T-helper 2 cell treated with Interferon-gamma antibody and Interleukin-4, amounts not matched to agents 5 μg/mL and 100 μg/mL, for 36 hours (primary cell): Measurements from ENCODE around the gene PHF11.
"Not testable (repeated sequence)": the region's sequence is repeated elsewhere in the genome, so short reads cannot be mapped to it uniquely, and the experiment has no call there.

Source experiments
- DNase-seq: peaks from one replicate; pipeline ENCODE4 v3.0.0; 2021; ENCODE audit warnings: low spot score
- H3K27ac Mint-ChIP-seq: one replicate; pipeline ENCODE4 v1.8.0; 2021; ENCODE audit warnings: mild to moderate bottlenecking, mixed read lengths
- H3K27me3 Mint-ChIP-seq: one replicate; pipeline ENCODE4 v1.8.0; 2021; ENCODE audit warnings: low read depth, mixed read lengths
- H3K36me3 Mint-ChIP-seq: one replicate; pipeline ENCODE4 v1.8.0; 2021; ENCODE audit warnings: low read depth, mixed read lengths
- H3K4me1 Mint-ChIP-seq: one replicate; pipeline ENCODE4 v1.8.0; 2021; ENCODE audit warnings: low read depth, mixed read lengths
- H3K4me3 Mint-ChIP-seq: one replicate; pipeline ENCODE4 v1.8.0; 2022; ENCODE audit warnings: mild to moderate bottlenecking, moderate library complexity, mixed read lengths
- H3K9me3 Mint-ChIP-seq: one replicate; pipeline ENCODE4 v1.8.0; 2021; ENCODE audit warnings: mixed read lengths

The PHF11 gene

GRCh38 chr13:49466292-49466838 is 29.4 kb upstream of the PHF11 start:
- Mint-ChIP-seq H3K4me1 (no peaks in the 10 kb centered on the region), H3K9me3 (peaks cover 15% of the 10 kb centered on the region), H3K36me3 (peaks cover 58% of the 10 kb centered on the region), H3K27me3 (no peaks in the 10 kb centered on the region), H3K4me3 (no peak overlapping the region), H3K27ac (peak overlapping the region; percentile 37)
- no peak for DNase-seq

GRCh38 chr13:49472186-49472585 is 23.6 kb upstream of the PHF11 start:
- H3K9me3 Mint-ChIP-seq = no peaks in the 10 kb centered on the region
- H3K27me3 Mint-ChIP-seq = no peaks in the 10 kb centered on the region
- no peak for DNase-seq
- no peak overlapping the region for H3K4me3 Mint-ChIP-seq
- H3K36me3 Mint-ChIP-seq = peaks cover 40% of the 10 kb centered on the region
- no peak overlapping the region for H3K27ac Mint-ChIP-seq
- no peaks in the 10 kb centered on the region for H3K4me1 Mint-ChIP-seq

GRCh38 chr13:49476529-49476928 is 19.2 kb upstream of the PHF11 start:
- H3K27me3 Mint-ChIP-seq = no peaks in the 10 kb centered on the region
- H3K4me1 Mint-ChIP-seq = no peaks in the 10 kb centered on the region

GRCh38 chr13:49481788-49482187 is 14.0 kb upstream of the PHF11 start:
- H3K4me3 Mint-ChIP-seq = no peak overlapping the region
- H3K4me1 Mint-ChIP-seq = no peaks in the 10 kb centered on the region
- H3K27ac Mint-ChIP-seq = no peak overlapping the region
- no peaks in the 10 kb centered on the region for H3K27me3 Mint-ChIP-seq
- H3K36me3 Mint-ChIP-seq = peaks cover 45% of the 10 kb centered on the region
- DNase-seq = no peak
- H3K9me3 Mint-ChIP-seq = no peaks in the 10 kb centered on the region

More at GRCh38 chr13:49476529-49476928, 19.2 kb upstream of the PHF11 start:
- H3K36me3 Mint-ChIP-seq = peaks cover 40% of the 10 kb centered on the region
- H3K4me3 Mint-ChIP-seq = no peak overlapping the region
- no peak overlapping the region for H3K27ac Mint-ChIP-seq
- no peaks in the 10 kb centered on the region for H3K9me3 Mint-ChIP-seq
- DNase-seq = no peak

GRCh38 chr13:49488563-49488962 is 7.2 kb upstream of the PHF11 start:
- Mint-ChIP-seq H3K27ac (no peak overlapping the region), H3K36me3 (peaks cover 25% of the 10 kb centered on the region), H3K4me3 (no peak overlapping the region), H3K9me3 (no peaks in the 10 kb centered on the region), H3K27me3 (no peaks in the 10 kb centered on the region), H3K4me1 (no peaks in the 10 kb centered on the region)
- DNase-seq = no peak

GRCh38 chr13:49494645-49495044 is 1.1 kb upstream of the PHF11 start:
- H3K9me3 Mint-ChIP-seq = no peaks in the 10 kb centered on the region
- H3K27me3 Mint-ChIP-seq = no peaks in the 10 kb centered on the region
- peak overlapping the region; percentile 99 for H3K27ac Mint-ChIP-seq
- H3K4me1 Mint-ChIP-seq = peaks cover 36% of the 10 kb centered on the region
- H3K4me3 Mint-ChIP-seq = peak overlapping the region; percentile 97
- no peak for DNase-seq
- H3K36me3 Mint-ChIP-seq = peaks cover 32% of the 10 kb centered on the region

- peak overlapping the region; percentile 94 for H3K27ac Mint-ChIP-seq
- H3K4me3 Mint-ChIP-seq = peak overlapping the region; percentile 83
- H3K4me1 Mint-ChIP-seq = peaks cover 46% of the 10 kb centered on the region
- H3K27me3 Mint-ChIP-seq, H3K9me3 Mint-ChIP-seq: not testable (repeated sequence)
- peak; percentile 66 for DNase-seq
- H3K36me3 Mint-ChIP-seq = peaks cover 37% of the 10 kb centered on the region
Measured at GRCh38 chr13:49496837-49497236, 1.1 kb downstream of the PHF11 start.

- H3K9me3 Mint-ChIP-seq = no peaks in the 10 kb centered on the region
- peaks cover 37% of the 10 kb centered on the region for H3K36me3 Mint-ChIP-seq
- H3K4me3 Mint-ChIP-seq = peak overlapping the region; percentile 83
- H3K27me3 Mint-ChIP-seq = no peaks in the 10 kb centered on the region
- no peak for DNase-seq
- peaks cover 46% of the 10 kb centered on the region for H3K4me1 Mint-ChIP-seq
- peak overlapping the region; percentile 94 for H3K27ac Mint-ChIP-seq
Measured at GRCh38 chr13:49497272-49497671, 1.5 kb downstream of the PHF11 start.

- Mint-ChIP-seq H3K4me3 (no peak overlapping the region), H3K27ac (peak overlapping the region; percentile 65), H3K9me3 (no peaks in the 10 kb centered on the region), H3K36me3 (peaks cover 42% of the 10 kb centered on the region), H3K27me3 (no peaks in the 10 kb centered on the region), H3K4me1 (peaks cover 47% of the 10 kb centered on the region)
- DNase-seq = no peak
Measured at GRCh38 chr13:49498206-49498605, 2.5 kb downstream of the PHF11 start.

GRCh38 chr13:49499889-49500660 is 4.3 kb downstream of the PHF11 start:
- Mint-ChIP-seq H3K27ac (no peak overlapping the region), H3K27me3 (no peaks in the 10 kb centered on the region), H3K4me1 (peaks cover 39% of the 10 kb centered on the region), H3K36me3 (peaks cover 43% of the 10 kb centered on the region), H3K4me3 (no peak overlapping the region), H3K9me3 (no peaks in the 10 kb centered on the region)
- no peak for DNase-seq

- no peak for DNase-seq
- Mint-ChIP-seq H3K27me3 (no peaks in the 10 kb centered on the region), H3K36me3 (peaks cover 47% of the 10 kb centered on the region), H3K9me3 (no peaks in the 10 kb centered on the region), H3K4me3 (no peak overlapping the region), H3K27ac (no peak overlapping the region), H3K4me1 (peaks cover 27% of the 10 kb centered on the region)
Measured at GRCh38 chr13:49502954-49503353, 7.2 kb downstream of the PHF11 start.

GRCh38 chr13:49503951-49504350 is 8.2 kb downstream of the PHF11 start:
- peaks cover 41% of the 10 kb centered on the region for H3K36me3 Mint-ChIP-seq
- peaks cover 20% of the 10 kb centered on the region for H3K4me1 Mint-ChIP-seq
- H3K9me3 Mint-ChIP-seq = no peaks in the 10 kb centered on the region
- no peaks in the 10 kb centered on the region for H3K27me3 Mint-ChIP-seq
- no peak for DNase-seq
- no peak overlapping the region for H3K27ac Mint-ChIP-seq
- H3K4me3 Mint-ChIP-seq = no peak overlapping the region

- Mint-ChIP-seq H3K27ac (no peak overlapping the region), H3K36me3 (peaks cover 52% of the 10 kb centered on the region), H3K27me3 (no peaks in the 10 kb centered on the region), H3K9me3 (no peaks in the 10 kb centered on the region), H3K4me3 (no peak overlapping the region), H3K4me1 (peaks cover 5% of the 10 kb centered on the region)
- no peak for DNase-seq
Measured at GRCh38 chr13:49512578-49512977, 16.8 kb downstream of the PHF11 start.

- no peak for DNase-seq
- Mint-ChIP-seq H3K9me3 (no peaks in the 10 kb centered on the region), H3K36me3 (peaks cover 62% of the 10 kb centered on the region), H3K27me3 (no peaks in the 10 kb centered on the region), H3K27ac (no peak overlapping the region), H3K4me1 (peaks cover 2% of the 10 kb centered on the region), H3K4me3 (no peak overlapping the region)
Measured at GRCh38 chr13:49516467-49516866, 20.7 kb downstream of the PHF11 start.

- no peak for DNase-seq
- H3K9me3 Mint-ChIP-seq = no peaks in the 10 kb centered on the region
- H3K27me3 Mint-ChIP-seq = no peaks in the 10 kb centered on the region
- H3K36me3 Mint-ChIP-seq = peaks cover 57% of the 10 kb centered on the region
- no peak overlapping the region for H3K27ac Mint-ChIP-seq
- H3K4me1 Mint-ChIP-seq = peaks cover 2% of the 10 kb centered on the region
- H3K4me3 Mint-ChIP-seq = no peak overlapping the region
Measured at GRCh38 chr13:49517461-49517860, 21.7 kb downstream of the PHF11 start.
